Cardiac muscle cell (in vitro differentiated cells and primary cell): ENCODE measurements around the gene SCUBE1. TPM values are rescaled to one million over a fixed set of nuclear protein-coding genes. Genes with fewer than 3 reads are reported as not detected.
A peak's percentile ranks its signal among the peaks of the same experiment; 100 is the strongest.

Source experiments
- DNase-seq, 2 donors: peaks; one replicate each; pipeline versions ENCODE4 v3.0.0 to v3.0.0-alpha.2; 2010 to 2017; ENCODE audit warnings: low read depth in 1 of 2, low spot score in 1 of 2
- H3K27ac ChIP-seq: fragments of 200-600 bp; sonication (generic); 2 replicates; pipeline ENCODE4 v1.5.1; 2016
- H3K27me3 ChIP-seq: fragments of 200-600 bp; sonication (generic); 2 replicates; pipeline ENCODE4 v1.6.0; 2016; ENCODE audit warnings: control low read depth
- H3K36me3 ChIP-seq: fragments of 200-600 bp; sonication (generic); 2 replicates; pipeline ENCODE4 v1.5.1; 2016; ENCODE audit warnings: control low read depth
- H3K4me1 ChIP-seq: fragments of 200-600 bp; sonication (generic); 2 replicates; pipeline ENCODE4 v1.8.1; 2017; ENCODE audit warnings: low read depth, mild to moderate bottlenecking, mixed run types
- H3K4me3 ChIP-seq: fragments of 200-600 bp; sonication (generic); 2 replicates; pipeline ENCODE4 v1.5.1; 2016; ENCODE audit warnings: mild to moderate bottlenecking
- H3K9me3 ChIP-seq: fragments of 200-600 bp; sonication (generic); 2 replicates; pipeline ENCODE4 v1.5.1; 2017; ENCODE audit warnings: low read depth, mild to moderate bottlenecking, control low read depth
- polyA plus RNA-seq: library from polyadenylated mRNA; unstranded; fragments of >200 nt; fragmentation: Nextera tagmentation; extraction: Ambion mirVana; gene quantifications from 2 replicates; pipeline ENCODE4 v1.2.1, GENCODE V29; 2016
- total RNA-seq: library from RNA; depleted of rRNA; stranded (reverse); fragments of >200 nt; gene quantifications from 2 replicates; pipeline ENCODE4 v1.2.3, GENCODE V29; 2016
- TF ChIP-seq, protein P1 (sequence below): IDR thresholded peaks from 2 replicates; pipeline ENCODE4 v1.5.1; 2012; ENCODE audit warnings: low read depth, mild to moderate bottlenecking, low read length

The SCUBE1 gene
- total and polyA plus RNA-seq, 2 experiments from 2014 or later: 2.1 to 6.9 TPM

- Histone ChIP-seq H3K36me3 (no peaks in the 10 kb centered on the region), H3K27me3 (no peaks in the 10 kb centered on the region), H3K27ac (no peak overlapping the region), H3K4me1 (peaks cover 2% of the 10 kb centered on the region), H3K9me3 (no peaks in the 10 kb centered on the region), H3K4me3 (no peak overlapping the region)
- TF ChIP-seq, protein P1, sequence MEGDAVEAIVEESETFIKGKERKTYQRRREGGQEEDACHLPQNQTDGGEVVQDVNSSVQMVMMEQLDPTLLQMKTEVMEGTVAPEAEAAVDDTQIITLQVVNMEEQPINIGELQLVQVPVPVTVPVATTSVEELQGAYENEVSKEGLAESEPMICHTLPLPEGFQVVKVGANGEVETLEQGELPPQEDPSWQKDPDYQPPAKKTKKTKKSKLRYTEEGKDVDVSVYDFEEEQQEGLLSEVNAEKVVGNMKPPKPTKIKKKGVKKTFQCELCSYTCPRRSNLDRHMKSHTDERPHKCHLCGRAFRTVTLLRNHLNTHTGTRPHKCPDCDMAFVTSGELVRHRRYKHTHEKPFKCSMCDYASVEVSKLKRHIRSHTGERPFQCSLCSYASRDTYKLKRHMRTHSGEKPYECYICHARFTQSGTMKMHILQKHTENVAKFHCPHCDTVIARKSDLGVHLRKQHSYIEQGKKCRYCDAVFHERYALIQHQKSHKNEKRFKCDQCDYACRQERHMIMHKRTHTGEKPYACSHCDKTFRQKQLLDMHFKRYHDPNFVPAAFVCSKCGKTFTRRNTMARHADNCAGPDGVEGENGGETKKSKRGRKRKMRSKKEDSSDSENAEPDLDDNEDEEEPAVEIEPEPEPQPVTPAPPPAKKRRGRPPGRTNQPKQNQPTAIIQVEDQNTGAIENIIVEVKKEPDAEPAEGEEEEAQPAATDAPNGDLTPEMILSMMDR: no peak
- no peak for DNase-seq
These were observed 46.8 kb downstream of the SCUBE1 start for GRCh38 chr22:43296276-43296902.

- DNase-seq: no peak
- H3K9me3 ChIP-seq: no peaks in the 10 kb centered on the region
- no peak overlapping the region for H3K27ac ChIP-seq
- H3K27me3 ChIP-seq: no peaks in the 10 kb centered on the region
- TF ChIP-seq, protein P1: no peak
- no peaks in the 10 kb centered on the region for H3K36me3 ChIP-seq
- peaks cover 2% of the 10 kb centered on the region for H3K4me1 ChIP-seq
- H3K4me3 ChIP-seq: no peak overlapping the region
These were observed 47.5 kb downstream of the SCUBE1 start for GRCh38 chr22:43295660-43296059.

DNA sequence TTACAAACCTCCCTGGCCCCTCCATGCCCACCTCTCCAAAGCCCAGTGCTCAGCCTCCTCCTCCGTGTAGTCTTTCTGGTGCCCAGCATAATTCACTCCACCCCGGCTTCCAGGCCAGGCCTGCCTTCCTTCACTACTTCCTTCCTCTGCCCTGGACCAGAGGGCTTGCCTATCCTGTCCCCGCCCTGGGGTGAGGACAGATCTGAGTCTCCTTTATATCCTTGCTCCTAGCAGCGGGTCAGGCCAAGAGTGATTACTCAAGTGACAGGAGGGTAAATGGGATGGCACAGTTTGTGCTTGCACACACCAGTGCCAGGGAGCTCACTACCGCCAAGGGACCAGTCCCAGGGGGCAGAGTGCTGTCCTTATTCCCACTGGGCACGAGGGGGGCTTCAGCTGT, 48.0 kb downstream of the SCUBE1 start:
- TF ChIP-seq, protein P1: no peak
- no peak overlapping the region for H3K27ac ChIP-seq
- no peaks in the 10 kb centered on the region for H3K9me3 ChIP-seq
- no peak for DNase-seq
- H3K36me3 ChIP-seq: no peaks in the 10 kb centered on the region
- no peak overlapping the region for H3K4me3 ChIP-seq
- H3K4me1 ChIP-seq: peaks cover 2% of the 10 kb centered on the region
- no peaks in the 10 kb centered on the region for H3K27me3 ChIP-seq

- H3K4me1 ChIP-seq: peaks cover 2% of the 10 kb centered on the region
- DNase-seq: peak in 1 of 2 donors; percentile 29
- H3K9me3 ChIP-seq: no peaks in the 10 kb centered on the region
- H3K36me3 ChIP-seq: no peaks in the 10 kb centered on the region
- no peak overlapping the region for H3K4me3 ChIP-seq
- H3K27ac ChIP-seq: no peak overlapping the region
- TF ChIP-seq, protein P1: no peak
- no peaks in the 10 kb centered on the region for H3K27me3 ChIP-seq
These were observed 49.3 kb downstream of the SCUBE1 start for GRCh38 chr22:43293655-43294392.

GRCh38 chr22:43293259-43293654, 49.9 kb downstream of the SCUBE1 start:
- TF ChIP-seq, protein P1: no peak
- Histone ChIP-seq H3K4me3 (no peak overlapping the region), H3K4me1 (peaks cover 2% of the 10 kb centered on the region), H3K27me3 (no peaks in the 10 kb centered on the region), H3K36me3 (no peaks in the 10 kb centered on the region), H3K27ac (no peak overlapping the region), H3K9me3 (no peaks in the 10 kb centered on the region)
- no peak for DNase-seq
